OCI-LY3 (cell line): ENCODE measurements around the gene COX15.

Experiments used
- H2AFZ ChIP-seq: fragments of 200-600, 300-600 bp; shearing (Covaris generic); 2 replicates; pipeline ENCODE4 v1.6.0; 2014; ENCODE audit warnings: antibody characterized with exemption, low read depth, low read length
- H3K27ac ChIP-seq: fragments of 200-600, 300-600 bp; sonication (generic); 2 replicates; pipeline ENCODE4 v1.5.1; 2014; ENCODE audit warnings: mild to moderate bottlenecking, low read length, moderate library complexity, mixed read lengths
- H3K27me3 ChIP-seq: fragments of 200-600, 300-600 bp; sonication (generic); 2 replicates; pipeline ENCODE4 v1.6.1; 2014; ENCODE audit warnings: low read depth, low read length, mixed read lengths
- H3K36me3 ChIP-seq: fragments of 200-600, 300-600 bp; sonication (generic); replicated peaks from 2 replicates; pipeline ENCODE3; 2014; ENCODE audit warnings: low read depth, low read length, mixed read lengths
- H3K4me1 ChIP-seq: fragments of 300-600, 200-600 bp; sonication (generic); 2 replicates; pipeline ENCODE4 v1.6.1; 2014; ENCODE audit warnings: low read length, mixed read lengths
- H3K4me2 ChIP-seq: fragments of 200-600, 300-600 bp; sonication (generic); 2 replicates; pipeline ENCODE4 v1.6.1; 2014; ENCODE audit warnings: low read length, mixed read lengths
- H3K4me3 ChIP-seq: fragments of 300-600, 200-600 bp; sonication (generic); 2 replicates; pipeline ENCODE4 v1.5.1; 2014; ENCODE audit warnings: antibody characterized with exemption, mild to moderate bottlenecking, low read length, moderate library complexity
- H3K79me2 ChIP-seq: fragments of 300-600, 200-600 bp; shearing (Covaris generic); 2 replicates; pipeline ENCODE4 v1.6.1; 2014; ENCODE audit warnings: mild to moderate bottlenecking, low read length, mixed read lengths
- H3K9ac ChIP-seq: fragments of 300-600, 200-600 bp; shearing (Covaris generic); 2 replicates; pipeline ENCODE4 v1.6.0; 2014; ENCODE audit warnings: mild to moderate bottlenecking, low read length, moderate library complexity
- H3K9me3 ChIP-seq: fragments of 200-600, 300-600 bp; shearing (Covaris generic); 2 replicates; pipeline ENCODE4 v1.6.1; 2014; ENCODE audit warnings: low read length, mixed read lengths; ENCODE audit not compliant: insufficient read depth
- H4K20me1 ChIP-seq: fragments of 200-600, 300-600 bp; sonication (generic); 2 replicates; pipeline ENCODE4 v1.6.1; 2016; ENCODE audit warnings: low read length, mixed read lengths; ENCODE audit not compliant: insufficient read depth
- CTCF ChIP-seq: fragments of 200-600, 300-600 bp; sonication (generic); IDR thresholded peaks from 2 replicates; pipeline ENCODE4 v1.5.1; 2014; ENCODE audit warnings: antibody characterized with exemption, low read length, low read depth
- EZH2phosphoT487 ChIP-seq: fragments of 200-600 bp; shearing (Covaris generic); IDR thresholded peaks from 2 replicates; pipeline ENCODE4 v1.6.1; 2018; ENCODE audit warnings: antibody characterized with exemption, mixed run types, low read depth

COX15 gene

GRCh38 chr10:99766302-99766681 is 34.4 kb upstream of the COX15 start:
- Histone ChIP-seq H3K4me1 (peaks cover 22% of the 10 kb centered on the region), H2AFZ (no peak overlapping the region), H3K9ac (no peak overlapping the region), H3K4me3 (0 out of 2 replicates have a peak overlapping the region, but pooled peaks have one; percentile 8), H3K27ac (peak overlapping the region; percentile 46), H4K20me1 (no peaks in the 10 kb centered on the region), H3K9me3 (no peaks in the 10 kb centered on the region), H3K4me2 (peak overlapping the region; percentile 61), H3K36me3 (no peaks in the 10 kb centered on the region), H3K79me2 (no peaks in the 10 kb centered on the region), H3K27me3 (no peaks in the 10 kb centered on the region)
- TF ChIP-seq EZH2phosphoT487 (no peak), CTCF (no peak)

DNA sequence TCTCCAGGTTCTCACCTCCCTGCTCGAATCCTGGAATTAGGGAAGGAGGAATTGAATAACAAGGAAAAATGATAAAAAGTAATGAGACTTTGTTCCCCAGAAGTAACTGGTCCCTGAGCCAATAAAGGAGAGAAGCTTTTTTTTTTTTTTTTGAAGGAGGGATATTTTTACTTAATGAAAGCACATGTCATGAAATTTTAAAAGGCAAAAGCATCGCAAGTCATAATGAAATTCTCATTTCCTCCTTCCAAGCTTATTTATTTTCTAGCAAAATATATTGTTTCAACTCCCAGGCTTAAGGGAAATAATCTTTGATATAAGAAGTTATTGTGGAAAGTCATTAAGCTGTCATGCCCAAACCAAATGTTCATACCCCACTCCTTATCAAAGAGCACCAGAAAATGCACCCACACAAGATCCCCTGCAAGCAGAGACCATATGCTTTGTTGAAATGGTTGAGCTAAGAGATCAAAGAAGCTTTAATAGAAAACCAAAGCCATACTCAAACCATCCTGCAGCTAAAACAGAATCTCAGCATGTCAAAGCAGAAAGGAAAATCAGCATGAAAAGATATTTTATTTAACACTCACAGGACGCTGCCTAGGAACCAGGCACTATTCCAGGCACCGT is 33.9 kb upstream of the COX15 start:
- Histone ChIP-seq H3K4me2 (peak overlapping the region; percentile 61), H2AFZ (no peak overlapping the region), H3K27ac (peak overlapping the region; percentile 46), H3K36me3 (no peaks in the 10 kb centered on the region), H3K9ac (0 out of 2 replicates have a peak overlapping the region, but pooled peaks have one; percentile 10), H3K4me1 (peaks cover 22% of the 10 kb centered on the region), H3K79me2 (no peaks in the 10 kb centered on the region), H3K4me3 (peak overlapping the region; percentile 29; the same call in 1 of the 2 replicates), H4K20me1 (no peaks in the 10 kb centered on the region), H3K9me3 (no peaks in the 10 kb centered on the region), H3K27me3 (no peaks in the 10 kb centered on the region)
- no peak for TF ChIP-seq EZH2phosphoT487

- Histone ChIP-seq H3K4me1 (peaks cover 20% of the 10 kb centered on the region), H3K36me3 (peaks cover 9% of the 10 kb centered on the region), H3K9me3 (no peaks in the 10 kb centered on the region), H3K79me2 (no peaks in the 10 kb centered on the region), H2AFZ (no peak overlapping the region), H3K4me2 (no peak overlapping the region), H3K27ac (no peak overlapping the region), H3K4me3 (no peak overlapping the region), H3K9ac (no peak overlapping the region), H4K20me1 (no peaks in the 10 kb centered on the region), H3K27me3 (no peaks in the 10 kb centered on the region)
- no peak for TF ChIP-seq EZH2phosphoT487
- TF ChIP-seq CTCF = no peak
Observed at GRCh38 chr10:99761365-99761764, 29.4 kb upstream of the COX15 start.

- Histone ChIP-seq H3K4me1 (peaks cover 11% of the 10 kb centered on the region), H3K4me2 (no peak overlapping the region), H3K79me2 (no peaks in the 10 kb centered on the region), H3K36me3 (peaks cover 17% of the 10 kb centered on the region), H3K27me3 (no peaks in the 10 kb centered on the region), H3K27ac (no peak overlapping the region), H2AFZ (no peak overlapping the region), H3K9me3 (no peaks in the 10 kb centered on the region), H4K20me1 (no peaks in the 10 kb centered on the region), H3K9ac (no peak overlapping the region), H3K4me3 (no peak overlapping the region)
- TF ChIP-seq CTCF (no peak), EZH2phosphoT487 (no peak)
Observed at GRCh38 chr10:99760321-99760720, 28.4 kb upstream of the COX15 start.
